AG04449 (cell line): ENCODE measurements around the gene PHF21A.

Experiments
- CTCF ChIA-PET: fragments of 350-600 bp; formaldehyde crosslinking; extraction: SDS; loops from one replicate; lab custom pipeline; 2021; ENCODE audit warnings: antibody characterized with exemption; lab: Yijun Ruan, JAX
- POLR2A ChIA-PET: fragments of 400-600, 350-600 bp; formaldehyde crosslinking; extraction: SDS; loops from one replicate; lab custom pipeline; 2020; ENCODE audit warnings: antibody characterized with exemption, inconsistent platforms; lab: Yijun Ruan, JAX
- DNase-seq: peaks from one replicate; pipeline ENCODE4 v3.0.0-alpha.2; 2010; ENCODE audit warnings: low read depth, low spot score
- H3K4me3 ChIP-seq: 2 replicates; pipeline ENCODE4 v1.5.1; 2011; ENCODE audit warnings: low read depth, mild to moderate bottlenecking, control low read depth, low read length
- TF ChIP-seq, protein P1 (sequence below): IDR thresholded peaks from one replicate; pipeline ENCODE4 v1.5.1; 2011; ENCODE audit warnings: mild to moderate bottlenecking, moderate library complexity, low read length, control low read depth, inconsistent platforms; ENCODE audit not compliant: insufficient read depth; ENCODE audit errors: missing control alignments

The PHF21A gene

DNA sequence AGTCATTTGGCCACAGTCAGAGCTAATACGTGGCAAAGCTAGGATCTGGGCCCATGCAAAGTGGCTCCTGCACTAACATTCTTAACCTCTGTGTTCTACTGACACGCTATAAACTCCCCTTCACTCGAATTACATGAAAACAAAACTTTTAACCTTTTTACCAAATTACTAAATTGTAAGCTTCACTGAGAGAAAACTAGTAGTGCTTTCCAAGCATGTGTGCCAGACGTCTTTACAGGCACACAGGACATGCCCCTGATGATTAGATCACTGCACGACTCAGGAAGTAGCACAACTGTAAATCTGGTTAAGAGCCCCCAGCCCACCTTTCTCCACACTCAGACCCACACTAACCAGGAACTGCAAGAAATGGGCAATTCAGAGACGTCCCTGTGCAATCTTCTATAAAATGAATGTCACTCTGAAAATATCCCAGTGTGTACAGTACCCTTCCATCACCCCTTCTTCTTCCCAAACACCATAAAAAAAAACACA is 16.1 kb downstream of the PHF21A start:
- TF ChIP-seq, protein P1, sequence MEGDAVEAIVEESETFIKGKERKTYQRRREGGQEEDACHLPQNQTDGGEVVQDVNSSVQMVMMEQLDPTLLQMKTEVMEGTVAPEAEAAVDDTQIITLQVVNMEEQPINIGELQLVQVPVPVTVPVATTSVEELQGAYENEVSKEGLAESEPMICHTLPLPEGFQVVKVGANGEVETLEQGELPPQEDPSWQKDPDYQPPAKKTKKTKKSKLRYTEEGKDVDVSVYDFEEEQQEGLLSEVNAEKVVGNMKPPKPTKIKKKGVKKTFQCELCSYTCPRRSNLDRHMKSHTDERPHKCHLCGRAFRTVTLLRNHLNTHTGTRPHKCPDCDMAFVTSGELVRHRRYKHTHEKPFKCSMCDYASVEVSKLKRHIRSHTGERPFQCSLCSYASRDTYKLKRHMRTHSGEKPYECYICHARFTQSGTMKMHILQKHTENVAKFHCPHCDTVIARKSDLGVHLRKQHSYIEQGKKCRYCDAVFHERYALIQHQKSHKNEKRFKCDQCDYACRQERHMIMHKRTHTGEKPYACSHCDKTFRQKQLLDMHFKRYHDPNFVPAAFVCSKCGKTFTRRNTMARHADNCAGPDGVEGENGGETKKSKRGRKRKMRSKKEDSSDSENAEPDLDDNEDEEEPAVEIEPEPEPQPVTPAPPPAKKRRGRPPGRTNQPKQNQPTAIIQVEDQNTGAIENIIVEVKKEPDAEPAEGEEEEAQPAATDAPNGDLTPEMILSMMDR: no peak
- no peak overlapping the region for H3K4me3 ChIP-seq
- DNase-seq: no peak
- POLR2A ChIA-PET: no interaction called here
- CTCF ChIA-PET: no interaction called here

DNA sequence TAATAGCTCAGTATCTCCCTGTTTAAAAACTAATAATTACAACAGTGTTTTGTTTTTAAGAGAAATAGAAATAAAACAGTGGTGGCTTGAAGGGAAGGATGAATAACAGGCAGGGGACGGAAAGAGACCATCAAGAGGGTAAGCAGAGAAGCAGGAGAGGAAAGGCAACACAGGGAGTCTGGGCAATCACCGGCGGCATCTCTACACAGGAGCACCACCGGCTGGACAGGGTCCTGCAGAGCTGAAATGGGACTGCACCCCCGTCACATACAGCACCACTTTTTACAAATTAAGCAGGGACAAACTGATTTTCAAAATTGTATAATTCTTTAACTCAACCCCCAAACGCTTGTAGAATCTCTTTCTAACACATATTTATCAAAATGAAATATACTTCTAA is 18.4 kb downstream of the PHF21A start:
- ChIA-PET CTCF (interaction anchor here (1.3 to 1.7 kb wide), 3 partner anchors 11 to 138 kb away, joined by 3 to 6 read pairs (median 5); no protein-coding TSS in a partner anchor), POLR2A (interaction anchor here (0.7 kb wide), 1 partner anchor 69 kb away, joined by 3 read pairs; no protein-coding TSS in a partner anchor)
- DNase-seq: no peak
- TF ChIP-seq, protein P1: no peak
- no peak overlapping the region for H3K4me3 ChIP-seq

DNA sequence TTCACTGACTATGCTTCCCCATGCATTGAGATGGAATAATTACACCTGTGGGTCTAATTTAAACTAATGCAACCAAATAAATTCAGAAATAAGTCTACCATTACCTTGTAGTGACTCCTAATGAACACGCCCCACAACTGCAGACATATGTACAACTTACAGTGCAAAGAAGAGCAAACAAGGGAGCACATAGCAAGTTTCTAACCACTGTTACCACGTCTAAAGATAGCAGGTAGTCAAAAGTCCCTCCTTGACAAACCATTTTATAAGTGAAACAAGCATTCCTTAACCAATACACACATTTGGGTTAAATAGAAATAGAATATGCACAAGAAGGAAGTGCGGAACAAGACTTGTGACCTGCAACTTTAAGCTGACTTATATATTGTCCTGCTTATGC is 20.6 kb downstream of the PHF21A start:
- POLR2A ChIA-PET: no interaction called here
- DNase-seq: no peak
- TF ChIP-seq, protein P1: no peak
- H3K4me3 ChIP-seq: no peak overlapping the region
- CTCF ChIA-PET: interaction anchor here (1.2 kb wide), 1 partner anchor 10 kb away, joined by 4 read pairs; no protein-coding TSS in a partner anchor

DNA sequence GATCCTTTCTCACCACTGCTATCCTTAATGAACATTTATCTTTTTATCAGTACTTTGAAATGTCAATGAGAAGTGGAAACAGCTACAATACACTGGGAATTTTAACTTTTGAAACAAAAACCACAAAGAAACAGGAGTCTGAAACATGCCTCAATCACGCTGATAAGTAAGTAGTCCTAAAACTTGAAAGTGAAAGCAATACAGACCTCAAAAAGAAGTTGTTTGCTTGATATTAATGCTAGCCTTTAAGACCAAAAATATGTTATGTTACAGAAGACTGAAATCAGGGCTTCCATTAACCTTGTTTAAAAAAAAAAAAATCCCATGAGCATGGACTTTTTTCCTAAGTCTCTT is 21.3 kb downstream of the PHF21A start:
- ChIA-PET CTCF (interaction anchor here (0.6 to 1.2 kb wide), 3 partner anchors 9 to 261 kb away, joined by 3 to 4 read pairs (median 3); no protein-coding TSS in a partner anchor), POLR2A (interaction anchor here (0.7 kb wide), 1 partner anchor 69 kb away, joined by 3 read pairs; no protein-coding TSS in a partner anchor)
- H3K4me3 ChIP-seq: no peak overlapping the region
- DNase-seq: no peak
- TF ChIP-seq, protein P1: no peak

DNA sequence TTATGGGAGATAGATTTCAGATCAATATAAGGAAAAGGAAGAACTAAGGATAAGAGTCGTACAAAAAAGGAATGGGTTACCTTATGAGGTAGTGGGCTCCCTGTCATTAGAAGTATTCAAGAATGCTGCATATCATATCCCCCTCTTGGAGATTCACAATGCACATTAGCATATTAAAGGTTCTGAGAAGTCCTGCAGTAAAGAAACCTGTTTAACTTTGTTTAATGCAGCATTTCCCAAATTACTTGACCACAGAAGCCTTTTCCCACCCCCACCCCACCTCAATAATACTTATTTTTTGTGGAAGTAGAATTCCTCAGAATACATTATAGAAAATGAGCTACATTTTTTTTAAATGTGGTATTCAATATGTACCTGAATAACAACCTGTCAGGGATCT is 30.9 kb downstream of the PHF21A start:
- CTCF ChIA-PET: interaction anchor here (1.3 kb wide), 1 partner anchor 10 kb away, joined by 4 read pairs; no protein-coding TSS in a partner anchor
- H3K4me3 ChIP-seq: no peak overlapping the region
- TF ChIP-seq, protein P1: no peak
- no peak for DNase-seq
- POLR2A ChIA-PET: no interaction called here

DNA sequence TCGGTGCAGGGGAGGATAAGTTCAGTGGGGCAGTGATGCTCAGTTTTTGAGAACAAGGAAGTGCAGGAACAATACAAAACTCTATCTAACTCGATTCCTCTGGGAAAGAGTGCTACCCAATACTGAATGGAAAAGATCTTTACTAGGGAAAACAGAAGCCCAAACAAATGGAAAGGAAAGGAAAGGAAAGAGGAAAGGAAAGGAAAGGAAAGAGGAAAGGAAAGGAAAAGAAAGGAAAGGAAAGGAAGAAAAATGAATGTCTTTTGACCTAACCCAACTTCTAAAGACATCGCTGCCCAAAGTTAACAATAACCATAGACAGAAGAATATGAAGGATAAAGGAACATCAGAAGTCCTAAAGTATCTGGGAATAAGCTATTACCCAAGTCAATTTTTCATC is 41.6 kb downstream of the PHF21A start:
- ChIA-PET POLR2A (no interaction called here), CTCF (interaction anchor here (1.3 kb wide), 1 partner anchor 14 kb away, joined by 3 read pairs; no protein-coding TSS in a partner anchor)
- H3K4me3 ChIP-seq: no peak overlapping the region
- TF ChIP-seq, protein P1: no peak
- DNase-seq: no peak
